ENCODE measurements around the gene KBTBD2. TPM values are rescaled to one million over a fixed set of nuclear protein-coding genes. Genes with fewer than 3 reads are reported as not detected.

KBTBD2 gene
- total RNA-seq, 2 donors from 2014 or later, result 13.5 to 14.8 TPM

GRCh38 chr7:32891800-32892520 lies 400 bp upstream of the KBTBD2 start:
- Histone ChIP-seq H3K4me3 (peak overlapping the region; percentile 53 to 85), H3K9me3 (no peaks in the 10 kb centered on the region), H3K27ac (peak overlapping the region; percentile 90 to 97 (median 96)), H3K36me3 (replicated peaks in 1 of 2; ENCODE audit: insufficient read depth in 1 of 2, low read depth in 2 of 2) (no peaks in the 10 kb centered on the region), H3K4me1 (peaks cover 41% of the 10 kb centered on the region), H3K27me3 (no peaks in the 10 kb centered on the region)
- ATAC-seq, result peak; percentile 84
- DNase-seq, result peak; percentile 95 to 98 (median 96)
- intact Hi-C loops (cut with DNase I), result no loop called here
- TF ChIP-seq POLR2A (IDR thresholded peaks at IDR 0.05), result peak; percentile 30 to 88 (median 84)
- TF ChIP-seq CTCF (IDR thresholded peaks at IDR 0.05), result no peak
- WGBS, 2 donors, result 0% methylated on average over 12 to 52 of the region's 85 CpGs

- DNase-seq (no peak), ATAC-seq (no peak)
- WGBS, 2 donors, result 1% methylated on average over 8 of the region's 8 CpGs
- intact Hi-C loops (cut with DNase I), result no loop called here
- TF ChIP-seq POLR2A (IDR thresholded peaks at IDR 0.05) (peak in 1 of 3 donors; percentile 6), CTCF (IDR thresholded peaks at IDR 0.05) (no peak)
- H3K9me3 ChIP-seq, result no peaks in the 10 kb centered on the region
- peaks cover 52% of the 10 kb centered on the region for H3K4me1 ChIP-seq
- H3K4me3 ChIP-seq, result peak overlapping the region; percentile 54 to 85
- no peaks in the 10 kb centered on the region for H3K27me3 ChIP-seq
- H3K36me3 ChIP-seq (replicated peaks in 1 of 2; ENCODE audit: insufficient read depth in 1 of 2, low read depth in 2 of 2), result no peaks in the 10 kb centered on the region
- peak overlapping the region; percentile 90 to 97 (median 96) for H3K27ac ChIP-seq
Observed at GRCh38 chr7:32890793-32891042, 842 bp downstream of the KBTBD2 start.

GRCh38 chr7:32890010-32890792 lies 1.4 kb downstream of the KBTBD2 start:
- Histone ChIP-seq H3K4me1 (peaks cover 52% of the 10 kb centered on the region), H3K27me3 (no peaks in the 10 kb centered on the region), H3K4me3 (peak overlapping the region; percentile 54 to 85), H3K36me3 (replicated peaks in 1 of 2; ENCODE audit: insufficient read depth in 1 of 2, low read depth in 2 of 2) (no peaks in the 10 kb centered on the region), H3K9me3 (no peaks in the 10 kb centered on the region), H3K27ac (peak overlapping the region; percentile 90 to 97 (median 96))
- DNase-seq (peak in 3 of 4 donors; percentile 16 to 48 (median 29)), ATAC-seq (no peak)
- TF ChIP-seq POLR2A (IDR thresholded peaks at IDR 0.05), result peak in 2 of 3 donors; percentile 7 to 35
- no peak for TF ChIP-seq CTCF (IDR thresholded peaks at IDR 0.05)
- 0 to 1% methylated on average over 16 of the region's 16 CpGs for WGBS, 2 donors
- intact Hi-C loops (cut with DNase I), result no loop called here

GRCh38 chr7:32888505-32888904 lies 3.1 kb downstream of the KBTBD2 start:
- Histone ChIP-seq H3K36me3 (replicated peaks in 1 of 2; ENCODE audit: insufficient read depth in 1 of 2, low read depth in 2 of 2) (no peaks in the 10 kb centered on the region), H3K4me3 (no peak overlapping the region), H3K27ac (peak overlapping the region in 2 of 4 donors; percentile 7 to 96), H3K4me1 (peaks cover 61% of the 10 kb centered on the region), H3K27me3 (no peaks in the 10 kb centered on the region), H3K9me3 (no peaks in the 10 kb centered on the region)
- DNase-seq (no peak), ATAC-seq (no peak)
- 81 to 94% methylated on average over 6 of the region's 6 CpGs for WGBS, 2 donors
- intact Hi-C loops (cut with DNase I), result no loop called here
- TF ChIP-seq POLR2A (IDR thresholded peaks at IDR 0.05) (no peak), CTCF (IDR thresholded peaks at IDR 0.05) (no peak)
